ENCODE data around the gene RELN. TPM values are rescaled to one million over a fixed set of nuclear protein-coding genes. Genes with fewer than 3 reads are reported as not detected.

RELN gene
- total RNA-seq, 1 experiment from 2014 or later, result 0.02 TPM

- Histone ChIP-seq H3K4me1 (ENCODE audit: insufficient read depth, low read length) (no peaks in the 10 kb centered on the region), H3K23ac (ENCODE audit: insufficient read length, low read depth, low read length) (no peak overlapping the region), H2BK120ac (ENCODE audit: low read depth, low read length, poor library complexity, severe bottlenecking) (no peak overlapping the region), H3K14ac (ENCODE audit: insufficient read depth, low read length) (no peak overlapping the region), H3K4me2 (ENCODE audit: insufficient read depth, insufficient read length, low read length) (no peak overlapping the region), H3K27me3 (ENCODE audit: insufficient read depth, low read length) (no peaks in the 10 kb centered on the region), H2BK5ac (ENCODE audit: insufficient read length, low read length) (no peak overlapping the region), H2AFZ (ENCODE audit: low read length) (no peak overlapping the region), H2AK5ac (ENCODE audit: insufficient read length, low read length) (no peak overlapping the region), H3T11ph (ENCODE audit: low read length) (no peak overlapping the region), H4K91ac (ENCODE audit: insufficient read length, low read depth, low read length) (no peak overlapping the region), H3K79me1 (ENCODE audit: insufficient read depth, low read depth, low read length, poor library complexity, severe bottlenecking) (no peaks in the 10 kb centered on the region), H4K5ac (ENCODE audit: insufficient read length, low read depth, low read length) (no peak overlapping the region), H3K9ac (ENCODE audit: extremely low read depth, insufficient read length, low read length) (no peak overlapping the region), H3K56ac (ENCODE audit: insufficient read length, low read depth, low read length) (no peak overlapping the region), H3K4ac (ENCODE audit: low read depth, low read length) (no peak overlapping the region), H4K8ac (replicated peaks; ENCODE audit: insufficient read length, low read depth, low read length) (no peak overlapping the region), H2BK20ac (ENCODE audit: low read depth, low read length, poor library complexity, severe bottlenecking) (no peak overlapping the region), H3K18ac (ENCODE audit: insufficient read length, low read depth, low read length) (no peak overlapping the region), H4K20me1 (ENCODE audit: control insufficient read depth, insufficient read depth, insufficient read length) (no peaks in the 10 kb centered on the region), H3K27ac (ENCODE audit: insufficient read length, low read depth, low read length) (no peak overlapping the region), H3K79me2 (ENCODE audit: insufficient read depth, low read length) (no peaks in the 10 kb centered on the region), H3K23me2 (ENCODE audit: insufficient read length, low read depth, low read length, poor library complexity, severe bottlenecking) (no peaks in the 10 kb centered on the region), H3K9me3 (ENCODE audit: control insufficient read depth, low read depth, low read length) (no peaks in the 10 kb centered on the region), H2BK15ac (ENCODE audit: low read depth, low read length) (no peak overlapping the region), H2BK12ac (ENCODE audit: insufficient read length, low read depth, low read length) (no peak overlapping the region)
- no CpG with 5 or more reads among the region's 1 CpG for WGBS (ENCODE audit: extremely low coverage, insufficient read length, low lambda C conversion rate)
- no peak for TF ChIP-seq CTCF (conservative IDR thresholded peaks at IDR 0.05)
- Mint-ChIP-seq H3K27ac (no peak overlapping the region), H3K36me3 (ENCODE audit: insufficient read depth in 1 of 3, low read depth in 3 of 3) (peaks cover 0 to 4% (median 0%) of the 10 kb centered on the region in 3 experiments; a peak in 2 of 7 replicates), H3K9me3 (peaks cover 5% of the 10 kb centered on the region in 2 experiments; a peak in 4 of 5 replicates), H3K4me1 (no peaks in the 10 kb centered on the region), H3K4me3 (no peak overlapping the region), H3K27me3 (ENCODE audit: low read depth) (no peaks in the 10 kb centered on the region)
- DNase-seq, result no peak
These were observed 44.4 kb upstream of the RELN start for GRCh38 chr7:104033837-104034236.

All from H9 (cell line).